Amygdala (tissue), 56 donors: ENCODE measurements around the gene CD200R1.
"Not testable (repeated sequence)": the region's sequence is repeated elsewhere in the genome, so short reads cannot be mapped to it uniquely, and the experiment has no call there.

Experiments used
- DNase-seq, 56 donors: peaks; one replicate each; lab custom pipeline; 2025; lab: John Stamatoyannopoulos, UW

Gene CD200R1

DNA sequence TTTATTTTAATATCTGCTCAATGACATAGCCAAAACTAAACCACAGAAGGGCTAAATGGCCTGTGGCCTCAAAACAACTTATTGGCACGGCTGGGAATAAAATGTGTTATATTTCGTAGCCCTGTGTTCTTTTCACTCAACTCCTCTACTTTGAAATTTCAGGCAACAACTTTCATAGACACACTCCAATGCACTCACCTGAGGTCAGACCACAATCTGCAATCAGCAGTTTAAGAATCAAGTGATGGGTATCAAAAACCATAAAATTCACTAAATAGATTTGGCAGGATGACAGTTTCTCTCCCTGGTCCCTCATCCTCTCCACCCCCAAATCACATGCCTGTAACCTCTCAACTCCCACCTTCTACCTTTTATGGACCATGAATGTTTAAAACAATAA lies 2.0 kb upstream of the CD200R1 start:
- no peak for DNase-seq

DNA sequence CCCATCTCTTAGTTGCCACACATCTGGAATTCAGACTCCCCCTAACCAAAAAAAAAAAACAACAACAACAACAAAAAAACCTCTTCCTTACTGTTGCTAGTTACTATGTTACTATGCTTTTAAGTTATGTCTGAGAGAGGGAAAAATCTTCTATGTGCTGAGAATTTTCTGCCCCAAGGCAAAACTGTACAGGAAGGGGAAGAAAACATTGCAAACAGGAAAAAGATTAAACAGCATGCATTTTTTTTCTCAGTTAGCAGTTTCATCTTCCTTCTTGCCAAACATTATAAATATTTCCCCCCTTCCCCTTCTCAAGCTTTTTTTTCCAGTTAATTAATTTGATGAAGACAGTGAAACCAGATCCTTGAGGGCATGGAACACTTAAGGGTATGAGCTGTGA lies 1.1 kb upstream of the CD200R1 start:
- no peak for DNase-seq

DNA sequence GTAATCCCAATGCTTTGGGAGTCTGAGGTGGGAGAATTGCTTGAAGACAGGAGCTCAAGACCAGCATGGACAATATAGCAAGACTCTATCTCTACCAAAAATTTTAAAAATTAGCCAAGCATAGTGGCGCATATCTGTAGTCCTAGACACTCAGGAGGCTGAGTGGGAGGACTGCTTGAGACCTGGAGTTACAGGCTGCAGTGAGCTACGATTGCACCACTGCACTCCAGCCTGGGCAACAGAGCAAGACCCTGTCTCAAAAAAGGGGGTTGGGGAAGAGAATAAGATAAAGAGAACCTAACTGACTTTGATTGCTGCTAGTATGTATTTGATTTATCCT lies 755 bp downstream of the CD200R1 start:
- no peak for DNase-seq

DNA sequence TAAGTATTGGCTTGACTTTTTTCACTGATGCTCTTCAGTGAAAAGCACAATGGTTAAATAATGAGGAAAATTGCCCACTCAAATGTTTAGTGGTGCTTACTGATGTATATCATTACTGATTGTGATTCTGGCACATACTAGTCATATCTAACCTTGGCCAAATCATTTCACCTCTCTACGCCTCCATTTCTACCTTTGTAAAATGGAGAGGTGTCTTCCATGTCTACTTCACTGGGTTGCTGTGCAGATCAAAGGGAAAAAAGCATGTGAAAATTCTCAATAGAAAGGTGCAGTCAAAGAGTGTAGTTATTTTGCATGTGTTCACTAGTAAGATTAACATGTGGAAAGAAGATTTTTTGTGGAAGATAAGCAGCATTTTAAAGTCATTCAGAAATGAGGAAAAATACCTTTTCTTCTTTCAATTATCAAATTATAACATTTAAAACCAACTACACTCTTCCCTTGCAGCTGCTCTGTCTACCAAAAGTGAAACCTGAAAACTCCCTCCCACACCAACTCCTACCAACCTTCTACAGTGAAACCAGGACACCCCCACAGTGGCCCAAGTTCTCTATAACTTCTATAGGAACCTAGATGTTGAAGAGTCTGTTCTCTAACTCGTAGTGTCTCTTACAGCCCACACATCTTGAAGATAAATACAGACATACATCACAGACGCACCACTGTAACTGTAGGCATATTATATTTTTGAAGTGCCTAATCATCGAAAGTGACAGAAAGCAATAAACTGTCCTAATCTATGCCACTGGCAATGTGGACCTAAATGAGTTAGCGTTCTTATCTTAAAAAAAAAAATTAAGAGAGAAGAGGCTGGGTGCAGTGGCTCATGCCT lies 1.4 kb downstream of the CD200R1 start:
- no peak for DNase-seq

DNA sequence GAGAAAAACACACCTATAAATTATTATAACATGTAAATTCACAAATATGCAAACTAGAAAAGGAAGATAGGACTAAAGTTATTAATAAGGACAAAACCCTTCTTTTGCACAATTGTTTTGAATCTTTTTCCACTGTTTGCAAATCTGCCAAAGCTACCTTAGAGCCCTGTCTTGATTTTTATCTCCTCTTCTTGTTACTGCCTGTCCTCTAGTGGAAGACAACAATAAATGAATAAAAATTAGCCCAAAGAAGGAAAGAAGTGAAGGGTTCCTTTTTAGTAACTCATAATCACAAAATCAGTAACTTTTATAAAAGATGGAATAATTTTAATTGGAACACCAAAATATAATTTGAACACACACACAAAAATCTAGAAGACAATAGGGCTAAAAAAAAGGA lies 2.7 kb downstream of the CD200R1 start:
- no peak for DNase-seq

DNA sequence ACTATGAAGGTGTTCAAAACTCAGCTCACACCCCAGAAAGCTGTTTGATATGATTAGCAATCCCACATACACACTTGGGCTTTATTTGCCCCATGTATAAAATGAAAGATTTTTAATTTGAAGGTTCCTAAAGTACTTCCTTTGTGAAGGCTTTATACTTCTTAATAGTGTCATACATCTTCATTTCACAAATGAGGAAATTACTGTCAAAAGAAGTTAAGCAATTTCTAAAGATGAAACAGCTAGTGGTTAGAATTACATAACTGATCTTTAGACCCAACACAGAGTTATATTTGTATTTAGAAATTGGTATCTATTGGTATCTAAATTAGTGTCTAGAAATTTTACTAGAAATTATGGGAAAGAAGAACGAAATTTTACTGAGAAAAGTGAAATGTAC lies 7.1 kb downstream of the CD200R1 start:
- no peak for DNase-seq

DNA sequence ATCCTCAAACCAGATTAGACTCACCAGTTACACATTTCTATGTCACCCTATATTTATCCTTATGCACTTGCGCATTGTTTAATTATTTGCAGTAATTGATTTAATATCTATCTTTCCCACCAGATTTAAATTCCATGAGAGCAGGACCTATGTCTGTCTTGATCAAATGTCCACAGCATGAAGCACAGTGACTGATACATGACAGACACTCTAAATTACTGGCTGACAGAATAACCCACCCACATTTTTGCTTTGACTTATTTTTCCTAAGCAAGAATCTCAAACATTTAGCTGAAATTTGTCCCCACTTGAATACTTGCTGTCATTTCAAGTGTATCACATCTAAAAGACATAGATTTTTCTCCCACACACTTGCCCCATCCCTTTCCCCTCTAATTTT lies 7.5 kb downstream of the CD200R1 start:
- DNase-seq: no peak

DNA sequence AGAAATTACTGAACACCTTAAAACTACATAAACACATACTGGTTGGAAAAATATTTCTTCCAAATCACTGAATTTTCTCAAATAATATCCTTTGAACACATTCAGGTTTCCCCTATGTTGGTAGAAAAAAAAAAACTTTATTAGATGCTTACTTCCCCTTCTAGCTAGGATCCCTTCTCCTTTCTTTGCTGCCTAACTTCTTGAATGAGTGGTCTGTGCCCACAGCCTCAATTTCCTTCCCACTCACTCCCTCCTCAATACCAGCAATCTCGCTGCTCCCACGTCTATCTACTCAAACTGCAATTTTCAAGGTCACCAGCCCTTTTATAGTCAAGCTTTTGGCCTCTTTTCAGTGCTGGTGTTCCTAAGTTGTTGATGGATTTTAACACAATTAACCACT lies 8.3 kb downstream of the CD200R1 start:
- no peak for DNase-seq

DNA sequence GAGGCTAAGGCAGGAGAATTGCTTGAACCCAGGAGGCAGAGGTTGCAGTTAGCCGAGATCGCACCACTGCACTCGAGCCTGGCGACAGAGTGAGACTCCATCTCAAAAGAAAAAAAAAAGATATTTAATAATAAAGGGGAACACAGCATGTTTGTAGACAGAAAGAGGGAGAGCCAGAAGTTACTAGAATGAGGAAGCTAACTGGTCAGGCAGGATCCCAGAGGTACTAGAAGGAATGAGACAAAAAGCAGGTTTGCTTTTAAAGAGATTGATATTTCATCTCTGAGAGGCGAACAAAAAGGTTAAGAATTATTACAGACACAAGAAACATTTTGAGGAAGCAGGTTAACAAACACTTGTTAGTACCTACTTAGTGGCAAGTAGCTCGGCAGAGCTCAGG lies 9.2 kb downstream of the CD200R1 start:
- DNase-seq: no peak

DNA sequence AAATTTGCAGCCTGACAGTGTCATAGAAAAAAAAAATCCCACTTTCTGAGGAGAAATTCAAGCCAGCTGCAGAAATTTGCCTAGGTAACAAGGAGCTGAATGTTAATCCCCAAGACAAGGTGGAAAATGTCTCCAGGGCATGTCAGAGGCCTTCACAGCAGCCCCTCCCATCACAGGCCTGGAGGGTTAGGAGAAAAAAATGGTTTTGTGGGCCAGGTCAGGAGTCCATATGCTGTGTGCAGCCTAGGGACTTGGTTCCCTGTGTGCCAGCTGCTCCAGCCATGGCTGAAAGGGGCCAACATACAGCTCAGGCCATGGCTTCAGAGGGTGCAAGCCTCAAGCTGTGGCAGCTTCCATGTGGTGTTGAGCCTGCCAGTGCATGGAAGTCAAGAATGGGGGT lies 11.2 kb downstream of the CD200R1 start:
- DNase-seq: no peak

DNA sequence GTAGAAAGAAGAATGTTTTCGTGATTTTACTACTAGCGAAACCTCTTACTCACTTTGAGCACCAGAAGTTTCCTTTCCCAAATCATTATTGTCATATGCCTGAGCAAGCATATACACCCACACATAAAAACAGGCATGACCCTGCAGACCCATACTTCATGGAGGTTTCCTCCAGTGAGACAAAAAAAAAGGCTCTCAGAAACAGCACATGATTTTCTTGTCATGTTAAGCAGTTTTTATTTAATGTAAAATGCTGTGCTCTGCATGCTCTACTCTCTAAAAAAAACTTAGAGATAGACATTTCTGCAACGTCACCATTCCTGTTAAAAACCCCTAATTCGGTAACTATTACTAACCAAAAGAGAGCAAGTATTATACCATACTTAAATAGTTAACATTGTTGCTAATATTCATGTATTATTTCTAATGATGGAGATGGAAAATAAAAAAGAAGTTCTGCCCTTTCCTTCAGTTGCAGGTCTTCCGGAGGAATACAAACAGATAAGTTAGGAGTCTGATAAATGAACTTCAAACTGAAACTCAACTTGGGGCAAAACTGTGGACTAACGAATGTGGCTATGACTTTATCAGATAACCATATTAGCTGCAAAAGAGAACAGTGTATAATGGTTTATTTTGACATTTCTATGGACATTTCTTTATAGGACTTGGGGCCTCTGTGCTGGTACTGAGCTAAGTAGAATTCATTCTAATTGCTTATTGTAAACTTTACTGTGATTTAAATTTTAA lies 15.9 kb downstream of the CD200R1 start:
- no peak for DNase-seq

DNA sequence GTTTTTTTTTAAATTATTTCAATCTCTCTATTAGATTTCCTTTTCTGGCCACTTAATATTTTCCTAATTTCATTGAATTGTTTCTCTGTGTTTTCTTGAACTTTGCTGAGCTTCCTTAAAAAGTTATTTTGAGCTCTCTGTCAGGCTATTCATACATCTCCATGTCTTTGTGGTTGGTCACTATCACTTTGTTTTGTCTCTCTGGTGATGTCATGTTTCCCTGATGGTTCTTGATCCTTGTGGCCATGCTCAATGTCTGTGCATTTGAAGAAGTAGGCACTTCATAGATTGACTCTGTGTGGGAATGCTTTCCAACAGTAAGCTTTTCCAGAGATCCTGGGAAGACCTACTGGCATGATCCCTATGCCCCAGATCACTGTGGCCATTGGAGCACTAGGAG lies 18.6 kb downstream of the CD200R1 start:
- no peak for DNase-seq

DNA sequence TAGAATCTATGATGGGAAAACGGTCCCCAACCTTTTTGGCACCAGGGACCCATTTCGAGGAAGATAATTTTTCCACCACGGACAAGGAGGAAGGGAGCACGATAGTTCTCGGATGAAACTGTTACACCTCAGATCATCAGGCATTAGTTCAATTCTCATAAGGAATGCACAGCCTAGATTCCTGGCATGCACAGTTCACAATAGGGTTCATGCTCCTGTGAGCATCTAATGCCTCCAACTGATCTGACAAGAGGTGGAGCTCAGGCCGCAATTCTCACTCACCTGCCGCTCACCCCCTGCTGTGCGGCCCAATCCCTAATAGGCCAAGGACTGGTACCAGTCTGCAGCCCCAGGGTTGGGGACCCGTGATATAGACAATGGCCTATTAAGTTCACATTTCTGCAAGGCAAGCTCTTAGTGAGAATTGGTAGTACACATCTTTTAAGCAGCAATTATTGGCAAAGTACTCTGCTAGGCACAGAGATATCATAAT lies 26.5 kb downstream of the CD200R1 start:
- DNase-seq: no peak

DNA sequence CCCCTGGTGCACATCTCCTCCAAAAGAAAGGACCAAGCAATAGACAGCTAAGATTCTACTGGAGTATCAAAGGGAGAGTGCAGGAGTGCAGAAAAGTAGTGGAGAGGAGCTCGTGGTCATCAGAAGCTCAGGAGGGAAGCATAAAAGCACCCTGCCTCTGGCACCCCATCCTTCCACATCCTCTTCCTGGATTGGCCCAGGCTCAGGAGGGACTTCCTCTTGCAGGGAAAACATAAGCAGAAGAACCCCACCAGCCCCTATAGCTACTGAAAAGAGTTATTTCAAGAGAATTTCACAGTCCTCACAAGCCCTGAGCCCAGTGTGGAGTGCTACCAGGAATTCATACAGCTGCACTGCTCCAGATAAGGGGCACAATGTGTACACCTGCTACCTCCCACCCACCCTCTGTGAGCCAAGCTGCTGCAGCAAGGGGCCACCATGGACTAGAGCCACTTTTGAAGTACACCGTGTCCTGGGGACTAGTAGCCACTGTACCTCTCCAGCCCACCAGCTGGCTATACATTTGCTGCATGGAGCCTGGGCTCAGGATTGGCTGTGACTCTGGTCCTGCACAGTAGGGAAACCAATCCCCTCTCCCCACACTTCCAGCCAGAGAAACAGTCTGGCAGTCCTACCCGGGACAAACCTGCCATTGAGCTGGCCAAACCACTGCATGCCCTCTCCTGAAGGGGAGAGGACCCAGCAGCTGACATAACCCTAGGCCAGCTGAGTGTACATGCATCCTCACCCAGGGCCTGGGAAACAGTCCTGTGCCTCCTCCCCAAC lies 43.0 kb downstream of the CD200R1 start:
- no peak for DNase-seq

DNA sequence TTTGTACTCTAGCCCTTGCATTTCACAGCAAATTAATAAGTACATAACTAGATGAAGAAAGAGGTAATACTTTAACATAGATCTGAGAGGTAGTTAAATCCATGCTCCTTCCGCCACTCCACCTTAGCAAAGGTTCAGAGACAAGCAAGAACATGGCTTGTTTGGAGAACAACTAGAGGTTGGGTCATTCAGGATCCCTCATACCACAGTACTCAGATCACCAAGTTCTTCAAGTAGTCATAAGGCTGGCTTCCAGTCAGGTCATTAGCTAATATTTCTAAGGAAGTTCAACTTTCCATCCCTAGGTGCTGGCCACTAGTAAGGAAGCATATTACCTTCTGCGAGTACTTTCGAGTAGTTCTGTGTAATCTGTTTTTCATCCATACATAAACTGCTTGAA lies 44.1 kb downstream of the CD200R1 start:
- DNase-seq: no peak

DNA sequence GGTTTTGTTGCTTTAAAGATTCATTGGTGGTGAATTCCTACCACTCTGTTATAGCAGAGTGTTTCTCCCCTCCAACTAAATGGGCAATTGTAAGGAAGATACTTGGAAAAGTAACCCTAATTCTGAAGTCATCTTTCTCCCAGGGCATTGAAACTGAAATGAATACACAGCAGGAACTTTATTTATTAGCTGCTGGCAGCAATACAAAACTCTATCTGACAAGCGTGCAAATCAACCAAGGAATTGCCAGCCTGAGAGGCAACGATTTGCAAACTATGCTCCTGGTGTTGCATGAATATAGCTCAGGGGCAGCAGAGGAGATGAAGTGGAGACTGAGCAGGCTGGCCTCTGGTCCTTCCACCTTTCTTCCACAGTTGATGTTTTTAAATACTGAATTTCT lies 48.9 kb downstream of the CD200R1 start:
- DNase-seq: peak in 12 of 56 donors; percentile 0 to 45 (median 14)

DNA sequence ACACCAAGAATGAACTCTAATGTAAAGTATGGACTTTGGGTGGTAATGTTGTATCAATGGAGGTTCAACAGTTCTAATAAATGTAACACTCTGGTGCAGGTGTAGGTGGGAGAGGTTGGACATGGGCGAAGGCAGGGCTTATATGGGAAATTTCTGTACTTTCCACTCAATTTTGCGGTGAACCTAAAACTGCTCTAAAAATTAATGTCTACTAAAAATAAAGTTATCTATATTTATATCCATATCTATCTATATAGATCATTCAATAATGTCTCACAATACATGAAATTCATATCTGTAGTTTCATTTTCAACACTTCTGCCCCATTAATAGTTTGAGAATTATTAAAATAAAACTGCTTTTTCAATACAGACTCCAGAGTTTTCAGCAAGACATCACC lies 49.3 kb downstream of the CD200R1 start:
- no peak for DNase-seq

DNA sequence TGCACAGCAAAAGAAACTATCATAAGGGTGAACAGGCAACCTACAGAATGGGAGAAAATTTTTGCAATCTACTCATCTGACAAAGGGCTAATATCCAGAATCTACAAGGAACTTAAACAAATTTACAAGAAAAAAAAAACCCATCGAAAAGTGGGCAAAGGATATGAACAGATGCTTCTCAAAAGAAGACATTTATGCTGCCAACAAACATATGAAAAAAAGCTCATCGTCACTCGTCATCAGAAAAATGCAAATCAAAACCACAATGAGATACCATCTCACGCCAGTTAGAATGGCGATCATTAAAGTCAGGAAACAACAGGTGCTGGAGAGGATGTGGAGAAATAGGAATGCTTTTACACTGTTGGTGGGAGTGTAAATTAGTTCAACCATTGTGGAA lies 55.4 kb downstream of the CD200R1 start:
- DNase-seq: not testable (repeated sequence)

DNA sequence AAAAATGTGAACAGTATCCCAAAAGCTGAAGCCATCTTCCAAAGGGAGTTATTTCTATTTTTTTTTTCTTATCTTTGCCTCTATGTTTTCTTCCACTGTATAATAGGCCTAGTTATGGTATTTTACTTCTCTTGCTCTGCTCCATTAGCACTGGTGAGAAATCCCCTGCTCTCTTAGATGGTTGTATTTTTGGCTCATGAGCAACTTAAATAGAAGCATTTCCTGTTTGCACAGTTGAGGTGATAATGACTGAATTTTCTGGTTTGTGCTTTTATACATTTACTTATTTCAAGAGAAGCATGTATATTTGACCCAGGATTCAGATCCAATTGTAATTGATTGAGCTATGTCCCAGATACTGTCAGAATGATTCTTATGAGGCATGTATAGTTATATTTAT lies 66.7 kb downstream of the CD200R1 start:
- DNase-seq: no peak

DNA sequence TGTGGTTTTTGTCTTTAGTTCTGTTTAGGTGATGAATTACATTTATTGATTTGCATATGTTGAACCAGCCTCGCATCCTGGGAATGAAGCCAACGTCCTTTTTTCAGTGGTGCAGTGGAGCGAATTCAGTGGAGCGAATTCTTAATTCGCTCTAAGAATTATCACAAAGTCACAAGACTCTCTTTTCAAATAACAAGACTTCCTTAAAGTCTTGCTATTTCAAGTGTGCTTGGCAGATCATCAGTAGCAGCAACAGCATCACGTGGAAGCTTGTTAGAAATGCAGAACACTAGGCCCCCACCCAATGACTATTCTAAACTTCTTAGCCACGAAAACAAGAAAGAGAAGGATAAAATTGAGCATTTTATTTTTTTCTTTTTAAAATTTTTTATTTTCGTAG lies 70.1 kb downstream of the CD200R1 start:
- peak in 3 of 56 donors; percentile 0 to 27 (median 6) for DNase-seq

DNA sequence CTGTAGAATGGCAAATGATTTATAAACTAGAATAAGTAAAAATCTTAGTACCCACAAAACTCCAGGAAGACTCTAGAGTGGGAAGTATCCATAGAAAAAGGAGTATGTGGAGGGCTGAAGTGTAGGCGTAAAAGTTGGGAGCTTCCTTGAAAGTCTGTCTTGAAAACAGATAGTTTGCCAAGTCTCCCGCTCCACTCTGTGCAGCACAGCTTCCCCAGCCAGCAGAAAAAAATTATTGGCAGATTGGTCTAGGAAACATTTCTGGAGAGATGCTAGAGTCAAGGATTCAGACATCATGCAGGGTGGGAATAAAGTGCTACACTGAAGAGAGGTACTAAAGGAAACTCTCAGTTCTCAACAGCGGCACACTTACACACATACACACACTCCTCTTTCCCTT lies 74.8 kb downstream of the CD200R1 start:
- peak in 4 of 56 donors; percentile 0 to 8 (median 3) for DNase-seq
